ENCODE data around the gene RHBG.

RHBG gene

DNA sequence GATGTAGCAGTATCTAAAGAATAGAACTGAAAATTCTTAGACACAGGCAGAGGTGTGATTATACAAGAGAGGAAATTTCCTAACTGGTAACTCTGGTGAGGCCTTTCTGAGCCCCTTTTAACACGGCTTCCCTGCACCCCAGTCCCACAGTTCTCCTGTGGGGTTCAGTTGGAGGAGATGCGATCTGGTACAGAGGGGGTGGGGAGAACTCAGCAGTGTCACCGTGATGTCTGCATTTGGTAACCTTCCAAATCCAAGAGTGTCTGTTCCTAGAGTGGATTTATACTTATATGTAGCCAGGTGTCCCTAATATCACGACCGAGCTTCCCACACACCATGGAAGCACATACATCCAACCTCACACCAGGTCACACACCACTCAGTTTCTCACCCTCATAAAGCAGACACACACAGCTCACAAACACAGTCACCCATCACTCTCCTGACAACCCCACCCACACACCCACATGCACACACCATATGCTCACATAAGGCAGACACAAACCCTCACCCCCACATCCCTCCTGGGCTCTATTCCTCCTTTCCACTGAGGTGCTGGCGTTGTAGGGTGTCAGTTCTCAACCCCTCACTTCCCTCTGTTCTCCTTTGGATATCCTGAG lies 48.5 kb downstream of the RHBG start:
- no peak for TF ChIP-seq ESRRG (CRISPR knock-in tag; IDR thresholded peaks at IDR 0.05)
- no peak for TF ChIP-seq ZC3H10 (CRISPR knock-in tag; IDR thresholded peaks at IDR 0.05)
- TF ChIP-seq ARNTL (CRISPR knock-in tag; IDR thresholded peaks at IDR 0.05; ENCODE audit: borderline replicate concordance, low read depth) = no peak
- no peak for TF ChIP-seq ZFP30 (CRISPR knock-in tag; IDR thresholded peaks at IDR 0.05)
- TF ChIP-seq, protein P1, sequence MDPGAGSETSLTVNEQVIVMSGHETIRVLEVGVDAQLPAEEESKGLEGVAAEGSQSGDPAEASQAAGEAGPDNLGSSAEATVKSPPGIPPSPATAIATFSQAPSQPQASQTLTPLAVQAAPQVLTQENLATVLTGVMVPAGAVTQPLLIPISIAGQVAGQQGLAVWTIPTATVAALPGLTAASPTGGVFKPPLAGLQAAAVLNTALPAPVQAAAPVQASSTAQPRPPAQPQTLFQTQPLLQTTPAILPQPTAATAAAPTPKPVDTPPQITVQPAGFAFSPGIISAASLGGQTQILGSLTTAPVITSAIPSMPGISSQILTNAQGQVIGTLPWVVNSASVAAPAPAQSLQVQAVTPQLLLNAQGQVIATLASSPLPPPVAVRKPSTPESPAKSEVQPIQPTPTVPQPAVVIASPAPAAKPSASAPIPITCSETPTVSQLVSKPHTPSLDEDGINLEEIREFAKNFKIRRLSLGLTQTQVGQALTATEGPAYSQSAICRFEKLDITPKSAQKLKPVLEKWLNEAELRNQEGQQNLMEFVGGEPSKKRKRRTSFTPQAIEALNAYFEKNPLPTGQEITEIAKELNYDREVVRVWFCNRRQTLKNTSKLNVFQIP (CRISPR knock-in tag; IDR thresholded peaks at IDR 0.05; ENCODE audit: borderline replicate concordance, low read depth) = no peak
- TF ChIP-seq, protein P2, sequence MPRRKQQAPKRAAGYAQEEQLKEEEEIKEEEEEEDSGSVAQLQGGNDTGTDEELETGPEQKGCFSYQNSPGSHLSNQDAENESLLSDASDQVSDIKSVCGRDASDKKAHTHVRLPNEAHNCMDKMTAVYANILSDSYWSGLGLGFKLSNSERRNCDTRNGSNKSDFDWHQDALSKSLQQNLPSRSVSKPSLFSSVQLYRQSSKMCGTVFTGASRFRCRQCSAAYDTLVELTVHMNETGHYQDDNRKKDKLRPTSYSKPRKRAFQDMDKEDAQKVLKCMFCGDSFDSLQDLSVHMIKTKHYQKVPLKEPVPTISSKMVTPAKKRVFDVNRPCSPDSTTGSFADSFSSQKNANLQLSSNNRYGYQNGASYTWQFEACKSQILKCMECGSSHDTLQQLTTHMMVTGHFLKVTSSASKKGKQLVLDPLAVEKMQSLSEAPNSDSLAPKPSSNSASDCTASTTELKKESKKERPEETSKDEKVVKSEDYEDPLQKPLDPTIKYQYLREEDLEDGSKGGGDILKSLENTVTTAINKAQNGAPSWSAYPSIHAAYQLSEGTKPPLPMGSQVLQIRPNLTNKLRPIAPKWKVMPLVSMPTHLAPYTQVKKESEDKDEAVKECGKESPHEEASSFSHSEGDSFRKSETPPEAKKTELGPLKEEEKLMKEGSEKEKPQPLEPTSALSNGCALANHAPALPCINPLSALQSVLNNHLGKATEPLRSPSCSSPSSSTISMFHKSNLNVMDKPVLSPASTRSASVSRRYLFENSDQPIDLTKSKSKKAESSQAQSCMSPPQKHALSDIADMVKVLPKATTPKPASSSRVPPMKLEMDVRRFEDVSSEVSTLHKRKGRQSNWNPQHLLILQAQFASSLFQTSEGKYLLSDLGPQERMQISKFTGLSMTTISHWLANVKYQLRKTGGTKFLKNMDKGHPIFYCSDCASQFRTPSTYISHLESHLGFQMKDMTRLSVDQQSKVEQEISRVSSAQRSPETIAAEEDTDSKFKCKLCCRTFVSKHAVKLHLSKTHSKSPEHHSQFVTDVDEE (CRISPR knock-in tag; IDR thresholded peaks at IDR 0.05) = no peak
- TF ChIP-seq PPARA (CRISPR knock-in tag; IDR thresholded peaks at IDR 0.05; ENCODE audit: borderline replicate concordance) = no peak
- no peak for TF ChIP-seq CSRNP3 (CRISPR knock-in tag; IDR thresholded peaks at IDR 0.05)
- TF ChIP-seq RARB (CRISPR knock-in tag; IDR thresholded peaks at IDR 0.05) = no peak
- TF ChIP-seq, protein P3, sequence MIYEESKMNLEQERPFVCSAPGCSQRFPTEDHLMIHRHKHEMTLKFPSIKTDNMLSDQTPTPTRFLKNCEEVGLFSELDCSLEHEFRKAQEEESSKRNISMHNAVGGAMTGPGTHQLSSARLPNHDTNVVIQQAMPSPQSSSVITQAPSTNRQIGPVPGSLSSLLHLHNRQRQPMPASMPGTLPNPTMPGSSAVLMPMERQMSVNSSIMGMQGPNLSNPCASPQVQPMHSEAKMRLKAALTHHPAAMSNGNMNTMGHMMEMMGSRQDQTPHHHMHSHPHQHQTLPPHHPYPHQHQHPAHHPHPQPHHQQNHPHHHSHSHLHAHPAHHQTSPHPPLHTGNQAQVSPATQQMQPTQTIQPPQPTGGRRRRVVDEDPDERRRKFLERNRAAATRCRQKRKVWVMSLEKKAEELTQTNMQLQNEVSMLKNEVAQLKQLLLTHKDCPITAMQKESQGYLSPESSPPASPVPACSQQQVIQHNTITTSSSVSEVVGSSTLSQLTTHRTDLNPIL (CRISPR knock-in tag; IDR thresholded peaks at IDR 0.05; ENCODE audit: low read depth) = no peak
- TF ChIP-seq ZNF70 (CRISPR knock-in tag; IDR thresholded peaks at IDR 0.05) = no peak
- no peak for TF ChIP-seq BACH2 (CRISPR knock-in tag; IDR thresholded peaks at IDR 0.05; ENCODE audit: borderline replicate concordance)
- TF ChIP-seq TOX (CRISPR knock-in tag; IDR thresholded peaks at IDR 0.05; ENCODE audit: borderline replicate concordance) = no peak
- no peak for TF ChIP-seq ZFP3 (CRISPR knock-in tag; IDR thresholded peaks at IDR 0.05)
- no peak for TF ChIP-seq ZNF8 (CRISPR knock-in tag; IDR thresholded peaks at IDR 0.05)
- TF ChIP-seq ZNF565 (CRISPR knock-in tag; conservative IDR thresholded peaks at IDR 0.05; ENCODE audit: low read depth) = no peak
- no peak for TF ChIP-seq SNAI2 (CRISPR knock-in tag; IDR thresholded peaks at IDR 0.05)
- TF ChIP-seq OSR1 (CRISPR knock-in tag; IDR thresholded peaks at IDR 0.05) = no peak
- ATAC-seq = no peak

DNA sequence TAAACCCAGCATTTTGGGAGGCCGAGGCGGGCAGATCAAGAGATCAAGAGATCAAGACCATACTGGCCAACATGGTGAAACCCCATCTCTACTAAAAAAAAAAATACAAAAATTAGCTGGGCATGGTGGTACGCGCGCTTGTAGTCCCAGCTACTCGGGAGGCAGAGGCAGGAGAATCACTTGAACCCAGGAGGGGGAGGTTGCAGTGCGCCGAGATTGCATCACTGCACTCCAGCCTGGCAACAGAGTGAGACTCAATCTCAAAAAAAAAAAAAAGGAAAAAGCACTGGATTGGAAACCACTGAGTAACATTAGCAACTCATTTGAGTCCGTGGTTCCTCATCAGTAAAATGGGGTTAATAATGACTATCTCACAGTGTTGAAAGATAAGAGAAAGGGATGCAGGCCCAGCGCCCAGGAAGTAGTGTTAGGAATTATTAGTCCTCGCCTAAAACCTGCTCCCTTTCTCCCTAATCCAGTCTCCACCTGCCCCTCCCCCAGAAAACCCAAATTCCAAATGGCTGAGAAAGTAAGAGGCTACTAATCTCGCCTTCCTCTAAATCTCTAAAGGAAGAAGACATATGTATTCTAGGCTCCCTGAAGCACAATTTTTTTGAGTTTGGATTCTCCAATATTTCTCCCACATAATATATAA lies 49.5 kb downstream of the RHBG start:
- TF ChIP-seq TCF4 (CRISPR knock-in tag; IDR thresholded peaks at IDR 0.05; ENCODE audit: borderline replicate concordance) (no peak), ZFP3 (CRISPR knock-in tag; IDR thresholded peaks at IDR 0.05) (no peak), ESRRG (CRISPR knock-in tag; IDR thresholded peaks at IDR 0.05) (no peak), ZNF565 (CRISPR knock-in tag; conservative IDR thresholded peaks at IDR 0.05; ENCODE audit: low read depth) (no peak), ZFP30 (CRISPR knock-in tag; IDR thresholded peaks at IDR 0.05) (no peak), RARB (CRISPR knock-in tag; IDR thresholded peaks at IDR 0.05) (no peak), ZC3H10 (CRISPR knock-in tag; IDR thresholded peaks at IDR 0.05) (no peak), CSRNP3 (CRISPR knock-in tag; IDR thresholded peaks at IDR 0.05) (no peak), BACH2 (CRISPR knock-in tag; IDR thresholded peaks at IDR 0.05; ENCODE audit: borderline replicate concordance) (no peak), ARNTL (CRISPR knock-in tag; IDR thresholded peaks at IDR 0.05; ENCODE audit: borderline replicate concordance, low read depth) (no peak), GLIS3 (CRISPR knock-in tag; IDR thresholded peaks at IDR 0.05) (no peak), TOX (CRISPR knock-in tag; IDR thresholded peaks at IDR 0.05; ENCODE audit: borderline replicate concordance) (no peak), SNAI2 (CRISPR knock-in tag; IDR thresholded peaks at IDR 0.05) (no peak)
- TF ChIP-seq, protein P2 (CRISPR knock-in tag; IDR thresholded peaks at IDR 0.05) = no peak
- TF ChIP-seq, protein P1 (CRISPR knock-in tag; IDR thresholded peaks at IDR 0.05; ENCODE audit: borderline replicate concordance, low read depth) = no peak
- ATAC-seq = no peak

Data from SK-N-SH treated with all-trans-retinoic acid at 6 μM for 48 hours (cell line).